GM04504 (cell line): ENCODE measurements around the gene BTG2.

Experiments used
- DNase-seq: peaks from one replicate; pipeline ENCODE4 v3.0.0-alpha.2; 2012; ENCODE audit warnings: low read depth

The BTG2 gene

GRCh38 chr1:203342192-203342940, 37.0 kb downstream of the BTG2 start:
- no peak for DNase-seq

GRCh38 chr1:203343956-203344754, 38.8 kb downstream of the BTG2 start:
- no peak for DNase-seq

- DNase-seq: no peak
These were observed 40.9 kb downstream of the BTG2 start for GRCh38 chr1:203346060-203346768.

GRCh38 chr1:203346769-203347102, 41.4 kb downstream of the BTG2 start:
- no peak for DNase-seq

GRCh38 chr1:203349166-203349565, 43.8 kb downstream of the BTG2 start:
- DNase-seq: no peak

- DNase-seq: no peak
These were observed 44.6 kb downstream of the BTG2 start for GRCh38 chr1:203349773-203350524.

GRCh38 chr1:203351037-203351625, 45.8 kb downstream of the BTG2 start, which contains the start of gene FMOD:
Gene FMOD (minus strand): TSS chr1:203351122. CDS start chr1:203348270, 2,852 bp downstream.
- no peak for DNase-seq

- DNase-seq: no peak
These were observed 48.2 kb downstream of the BTG2 start for GRCh38 chr1:203353486-203353885.

- DNase-seq: peak; percentile 54
These were observed 48.9 kb downstream of the BTG2 start for GRCh38 chr1:203354246-203354645.

- peak; percentile 16 for DNase-seq
These were observed 53.8 kb downstream of the BTG2 start for GRCh38 chr1:203359010-203359571.
